ENCODE measurements around the gene PARVB. TPM values are rescaled to one million over a fixed set of nuclear protein-coding genes. Genes with fewer than 3 reads are reported as not detected.

The PARVB gene
- total and polyA plus RNA-seq, 2 of the 8 experiments (the other 6 are each of a cell fraction or from before 2014, with no cell fraction given), result 14.5 to 18.6 TPM

GRCh38 chr22:44002324-44002723 is 21.8 kb upstream of the PARVB start:
- no peak overlapping the region for H2BK15ac ChIP-seq (ENCODE audit: low read length)
- H3K27me3 ChIP-seq (replicated peaks in 1 of 4; ENCODE audit: control insufficient read depth in 3 of 4, extremely low read depth in 1 of 4, insufficient read depth in 3 of 4, low read length in 3 of 4), result no peaks in the 10 kb centered on the region; a peak in 1 of 7 replicates
- no peak for DNase-seq (ENCODE audit: low read depth in 1 of 2, low spot score in 2 of 2)
- no peak overlapping the region for H3K23ac ChIP-seq (ENCODE audit: insufficient read length)
- no peak overlapping the region for H4K91ac ChIP-seq (replicated peaks; ENCODE audit: insufficient read length, low read length)
- ChIA-PET POLR2A (ENCODE audit: partially characterized antibody) (no interaction called here), CTCF (ENCODE audit: partially characterized antibody) (interaction anchor here (0.8 to 6.6 kb wide), 2 partner anchors 9 to 79 kb away, joined by 3 to 43 read pairs; no protein-coding TSS in a partner anchor)
- no peak overlapping the region for H3K4ac ChIP-seq (replicated peaks; ENCODE audit: insufficient read length, low read depth, low read length)
- H3K4me3 ChIP-seq (ENCODE audit: extremely low read depth in 1 of 4, insufficient read depth in 2 of 4, low read depth in 3 of 4, low read length in 4 of 4), result no peak overlapping the region
- H3K9ac ChIP-seq (replicated peaks in 1 of 4; ENCODE audit: extremely low read depth in 1 of 4, low read depth in 3 of 4, low read length in 3 of 4), result no peak overlapping the region
- no peak overlapping the region for H2BK5ac ChIP-seq (ENCODE audit: low read depth, low read length)
- no peak overlapping the region for H2BK20ac ChIP-seq (ENCODE audit: low read length)
- H3K14ac ChIP-seq (ENCODE audit: insufficient read length), result no peak overlapping the region
- 0 out of 4 replicates have a peak, but pooled peaks cover 0 to 6% of the 10 kb centered on the region in 2 experiments for H3K9me3 ChIP-seq (ENCODE audit: insufficient read depth in 2 of 2, low read depth in 1 of 2, low read length in 1 of 2)
- no peak overlapping the region for H3K27ac ChIP-seq (ENCODE audit: low read depth, low read length)
- H3K18ac ChIP-seq (ENCODE audit: extremely low read depth, low read length), result no peak overlapping the region
- H2AFZ ChIP-seq (ENCODE audit: low read length), result no peak overlapping the region
- no peak overlapping the region for H4K8ac ChIP-seq (ENCODE audit: extremely low read depth, insufficient read depth, low read length)
- TF ChIP-seq CBX5 (IDR thresholded peaks at IDR 0.05; ENCODE audit: low read depth, low read length), result no peak
- no peak for TF ChIP-seq E2F6 (IDR thresholded peaks at IDR 0.05)
- TF ChIP-seq KDM1A (IDR thresholded peaks at IDR 0.05; ENCODE audit: borderline replicate concordance, low read length), result no peak
- TF ChIP-seq NANOG (IDR thresholded peaks at IDR 0.05; ENCODE audit: insufficient read depth, low read depth, low read length, poor library complexity, severe bottlenecking), result no peak
- peaks cover 0 to 2% (median 0%) of the 10 kb centered on the region in 4 experiments; a peak in 3 of 8 replicates for H3K36me3 ChIP-seq (ENCODE audit: control insufficient read depth in 2 of 4, insufficient read depth in 4 of 4, low read length in 3 of 4)
- no peak overlapping the region for H2BK12ac ChIP-seq (ENCODE audit: low read depth, low read length)
- no peak overlapping the region for H4K5ac ChIP-seq (ENCODE audit: insufficient read length, low read depth, low read length)
- no peak overlapping the region for H3K56ac ChIP-seq (replicated peaks; ENCODE audit: insufficient read length, low read depth, low read length)
- H3K4me1 ChIP-seq (replicated peaks in 1 of 4; ENCODE audit: control insufficient read depth in 3 of 4, insufficient read depth in 4 of 4, low read length in 3 of 4), result no peaks in the 10 kb centered on the region
- H2BK120ac ChIP-seq (replicated peaks; ENCODE audit: low read depth, low read length), result no peak overlapping the region
- no peaks in the 10 kb centered on the region for H3K79me2 ChIP-seq (ENCODE audit: control insufficient read depth in 1 of 2, insufficient read depth in 2 of 2, low read length in 2 of 2)
- no peaks in the 10 kb centered on the region for H3K23me2 ChIP-seq (ENCODE audit: low read depth, low read length)
- 88% methylated on average over 11 of the region's 11 CpGs; no CpG with 5 or more reads in 1 of the 2 experiments for WGBS, 2 experiments (ENCODE audit: extremely low coverage in 1 of 2, insufficient coverage in 1 of 2, insufficient read length in 1 of 2, insufficient replicate concordance in 2 of 2, low coverage in 1 of 2, low lambda C conversion rate in 2 of 2, missing lambda C conversion rate in 1 of 2)
- H3K4me2 ChIP-seq (ENCODE audit: insufficient read depth in 1 of 2, low read depth in 2 of 2, low read length in 2 of 2), result no peak overlapping the region
- H2AK5ac ChIP-seq (ENCODE audit: low read depth, low read length), result no peak overlapping the region
- no peaks in the 10 kb centered on the region for H3K79me1 ChIP-seq (ENCODE audit: low read depth, low read length)
- no peak for FAIRE-seq
- H4K20me1 ChIP-seq (replicated peaks in 1 of 2; ENCODE audit: control insufficient read depth in 1 of 2, insufficient read depth in 2 of 2, low read length in 2 of 2), result peaks cover 0 to 4% of the 10 kb centered on the region in 2 experiments
